Islet of Langerhans (tissue), 1 donor: ENCODE data around the gene GP1BA.

Experiments used
- FAIRE-seq: peaks from one replicate; lab custom pipeline; 2011; peaks lifted over from hg19 to GRCh38; lab: Jason Lieb, UNC

GP1BA gene

DNA sequence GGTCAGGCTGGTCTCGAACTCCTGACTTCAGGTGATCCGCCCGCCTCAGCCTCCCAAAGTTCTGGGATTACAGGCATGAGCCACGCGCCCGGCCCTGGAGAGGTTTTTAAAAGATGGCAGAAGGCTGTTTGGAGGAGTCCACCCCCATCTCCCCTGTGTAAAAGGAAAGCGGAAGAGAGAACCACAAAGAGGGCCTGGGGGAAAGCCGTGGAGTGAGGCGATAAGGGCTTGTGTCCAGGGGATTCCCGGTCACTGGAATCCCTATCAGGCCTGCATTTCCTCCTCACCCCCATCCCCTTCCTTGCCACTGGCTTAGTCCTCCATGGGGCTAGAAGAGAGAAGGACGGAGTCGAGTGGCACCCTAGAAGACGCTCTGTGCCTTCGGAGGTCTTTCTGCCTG, at the start of gene GP1BA:
GP1BA (plus strand) TSS at position 315 of the 400 bp plus-strand sequence. CDS start 328 bp downstream, outside the sequence.
- FAIRE-seq: no peak

DNA sequence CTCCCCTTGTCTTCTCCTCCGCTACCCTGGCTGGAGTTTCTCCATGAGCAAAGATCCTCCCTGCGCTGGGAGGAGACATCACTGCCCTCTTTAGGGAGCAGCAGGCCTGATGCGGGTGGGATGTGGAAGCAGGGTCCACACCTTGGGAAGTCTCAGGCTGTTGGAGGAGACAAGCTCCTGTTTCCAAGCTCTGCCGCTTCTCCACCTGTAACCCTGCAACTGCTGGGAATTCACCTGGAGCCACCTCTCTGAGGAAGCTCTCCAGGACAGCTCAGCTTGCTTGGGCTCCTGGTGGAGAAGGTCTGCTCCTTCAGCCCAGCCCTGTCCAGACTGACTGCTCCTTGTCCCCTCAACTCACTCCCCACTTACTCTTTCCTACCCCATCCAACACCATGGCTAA, 47.6 kb upstream of the GP1BA start:
- no peak for FAIRE-seq

DNA sequence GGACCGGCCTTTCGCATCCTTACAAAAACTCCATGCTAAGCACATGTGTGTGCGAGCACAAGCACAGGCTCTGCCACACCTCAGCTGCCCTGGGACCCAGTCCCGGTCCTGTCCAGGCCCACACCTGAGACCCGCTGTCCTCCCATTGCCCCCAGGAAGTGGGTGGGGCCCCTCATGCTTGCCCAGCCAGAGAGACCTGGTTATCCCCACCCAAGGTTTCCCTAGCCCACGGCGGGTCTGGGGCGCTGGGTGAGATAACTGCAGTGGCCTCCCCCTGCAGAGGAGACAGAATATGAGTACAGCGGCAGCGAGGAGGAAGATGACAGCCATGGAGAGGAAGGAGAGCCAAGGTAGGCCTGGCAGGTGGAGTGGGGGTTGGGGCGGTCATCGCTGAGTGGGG, 45.2 kb upstream of the GP1BA start:
- no peak for FAIRE-seq

DNA sequence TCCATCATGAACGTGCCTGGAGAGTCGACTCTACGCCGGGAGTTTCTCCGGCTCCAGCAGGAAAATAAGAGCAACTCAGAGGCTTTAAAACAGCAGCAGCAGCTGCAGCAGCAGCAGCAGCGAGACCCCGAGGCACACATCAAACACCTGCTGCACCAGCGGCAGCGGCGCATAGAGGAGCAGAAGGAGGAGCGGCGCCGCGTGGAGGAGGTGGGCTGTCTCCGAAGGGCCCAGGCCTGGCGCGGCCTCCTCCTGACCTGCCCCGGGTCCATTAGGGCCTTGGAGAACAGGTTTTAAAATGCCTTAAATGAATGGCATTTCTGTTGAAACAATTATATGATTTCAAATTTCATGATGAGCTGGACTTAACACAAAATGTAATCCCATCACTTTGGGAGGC, 44.5 kb upstream of the GP1BA start:
- FAIRE-seq: no peak

DNA sequence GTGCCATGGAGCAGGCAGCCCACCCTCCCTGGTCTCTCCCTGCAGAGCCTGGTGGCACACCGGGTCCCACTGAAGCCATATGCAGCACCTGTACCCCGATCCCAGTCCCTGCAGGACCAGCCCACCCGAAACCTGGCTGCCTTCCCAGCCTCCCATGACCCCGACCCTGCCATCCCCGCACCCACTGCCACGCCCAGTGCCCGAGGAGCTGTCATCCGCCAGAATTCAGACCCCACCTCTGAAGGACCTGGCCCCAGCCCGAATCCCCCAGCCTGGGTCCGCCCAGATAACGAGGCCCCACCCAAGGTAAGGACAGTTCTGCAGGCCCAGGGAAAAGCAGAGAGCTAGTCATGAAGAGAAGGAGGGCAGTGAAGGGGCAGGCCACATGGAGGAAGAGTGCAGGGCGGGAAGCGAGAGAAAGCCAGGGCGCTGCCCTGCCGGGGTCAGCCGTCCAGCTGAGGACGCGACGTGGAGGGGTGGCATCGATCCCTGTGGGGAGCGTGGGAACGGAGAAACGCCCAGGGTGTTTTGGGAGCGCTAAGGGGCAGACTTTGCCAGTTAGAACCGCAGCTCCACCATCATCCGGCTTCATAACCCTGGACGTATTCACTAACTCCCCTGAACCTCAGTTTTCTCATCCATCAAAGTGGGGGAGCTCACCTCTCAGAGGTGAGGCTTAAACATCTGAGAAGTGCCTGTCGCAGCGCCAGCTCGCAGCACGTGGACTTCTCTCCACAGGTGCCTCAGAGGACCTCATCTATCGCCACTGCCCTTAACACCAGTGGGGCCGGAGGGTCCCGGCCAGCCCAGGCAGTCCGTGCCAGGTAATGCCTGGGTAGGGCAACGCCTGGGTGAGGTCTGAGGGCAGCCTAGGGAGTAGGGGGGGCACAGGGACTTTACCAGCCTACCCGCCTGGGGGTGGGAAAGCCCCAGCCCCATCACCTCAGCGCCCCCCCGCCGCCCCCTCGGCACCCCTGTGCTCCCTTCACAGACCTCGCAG, 40.4 kb upstream of the GP1BA start:
- FAIRE-seq: no peak

DNA sequence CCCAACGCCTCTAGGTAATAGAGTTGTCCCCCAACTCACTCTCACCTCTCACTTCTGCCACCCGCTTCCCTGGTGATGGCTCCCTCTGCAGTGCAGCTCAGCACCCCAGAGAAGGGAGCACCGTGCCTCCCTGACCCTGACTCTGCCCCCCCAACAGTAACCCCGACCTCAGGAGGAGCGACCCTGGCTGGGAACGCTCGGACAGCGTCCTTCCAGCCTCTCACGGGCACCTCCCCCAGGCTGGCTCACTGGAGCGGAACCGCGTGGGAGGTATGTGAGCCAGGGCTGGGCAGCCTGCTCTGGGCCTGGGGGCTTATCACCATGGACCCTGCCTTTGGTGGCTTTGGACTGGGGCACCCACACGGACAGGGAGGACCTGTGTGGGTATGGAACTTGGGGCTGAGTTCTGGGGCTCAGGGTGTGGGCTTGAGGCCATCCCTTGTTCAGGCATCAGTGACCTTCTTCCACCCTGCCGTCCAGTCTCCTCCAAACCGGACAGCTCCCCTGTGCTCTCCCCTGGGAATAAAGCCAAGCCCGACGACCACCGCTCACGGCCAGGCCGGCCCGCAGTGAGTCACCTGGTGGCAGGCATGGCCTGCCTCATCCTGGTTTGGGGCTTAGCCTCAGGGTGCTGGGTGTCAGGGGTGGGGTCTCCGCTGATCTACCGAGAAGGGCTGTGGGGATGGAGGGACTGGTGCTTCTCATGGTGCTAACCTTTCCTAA, 39.4 kb upstream of the GP1BA start:
- no peak for FAIRE-seq

DNA sequence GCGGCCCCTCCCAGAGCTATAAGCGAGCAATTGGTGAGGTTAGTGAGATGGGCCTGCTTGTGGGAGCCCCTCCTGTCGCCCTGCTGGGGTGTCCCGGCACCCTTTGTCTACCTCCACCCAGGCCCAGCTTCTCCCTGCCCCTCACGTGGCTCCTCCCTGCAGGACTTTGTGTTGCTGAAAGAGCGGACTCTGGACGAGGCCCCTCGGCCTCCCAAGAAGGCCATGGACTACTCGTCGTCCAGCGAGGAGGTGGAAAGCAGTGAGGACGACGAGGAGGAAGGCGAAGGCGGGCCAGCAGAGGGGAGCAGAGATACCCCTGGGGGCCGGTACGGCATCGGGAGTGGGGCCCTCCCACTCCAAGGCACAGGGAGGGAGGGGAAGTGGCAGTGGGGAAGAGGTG, 38.8 kb upstream of the GP1BA start:
- no peak for FAIRE-seq

DNA sequence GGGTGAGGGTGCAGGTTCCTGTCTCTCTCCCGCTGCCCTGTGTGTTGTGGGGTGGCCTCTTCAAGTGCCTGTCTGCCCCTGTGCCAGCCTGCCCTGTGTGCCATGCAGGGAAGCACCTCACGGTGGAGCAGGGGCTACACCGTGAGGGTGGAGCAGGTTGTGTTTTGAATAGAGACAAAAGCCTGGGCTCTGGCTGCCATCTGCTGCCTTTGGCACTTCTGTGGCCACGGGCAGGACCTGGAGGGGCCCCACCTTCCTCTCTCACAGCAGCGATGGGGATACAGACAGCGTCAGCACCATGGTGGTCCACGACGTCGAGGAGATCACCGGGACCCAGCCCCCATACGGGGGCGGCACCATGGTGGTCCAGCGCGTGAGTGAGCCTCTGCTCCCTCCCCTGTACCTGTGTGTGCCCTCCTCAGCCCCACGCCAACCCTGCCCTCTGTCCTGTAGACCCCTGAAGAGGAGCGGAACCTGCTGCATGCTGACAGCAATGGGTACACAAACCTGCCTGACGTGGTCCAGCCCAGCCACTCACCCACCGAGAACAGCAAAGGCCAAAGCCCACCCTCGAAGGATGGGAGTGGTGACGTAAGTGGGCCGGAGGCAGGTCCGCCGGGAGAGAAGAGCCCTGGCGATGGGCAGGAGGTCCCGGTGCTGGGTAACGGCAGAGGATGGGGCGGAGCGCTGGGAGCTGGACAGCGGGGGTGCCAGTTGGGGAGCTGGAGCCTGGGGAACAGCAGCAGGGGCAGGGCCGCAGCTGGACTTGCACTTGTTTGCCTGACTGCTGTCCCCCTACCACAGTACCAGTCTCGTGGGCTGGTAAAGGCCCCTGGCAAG, 38.1 kb upstream of the GP1BA start:
- FAIRE-seq: no peak

DNA sequence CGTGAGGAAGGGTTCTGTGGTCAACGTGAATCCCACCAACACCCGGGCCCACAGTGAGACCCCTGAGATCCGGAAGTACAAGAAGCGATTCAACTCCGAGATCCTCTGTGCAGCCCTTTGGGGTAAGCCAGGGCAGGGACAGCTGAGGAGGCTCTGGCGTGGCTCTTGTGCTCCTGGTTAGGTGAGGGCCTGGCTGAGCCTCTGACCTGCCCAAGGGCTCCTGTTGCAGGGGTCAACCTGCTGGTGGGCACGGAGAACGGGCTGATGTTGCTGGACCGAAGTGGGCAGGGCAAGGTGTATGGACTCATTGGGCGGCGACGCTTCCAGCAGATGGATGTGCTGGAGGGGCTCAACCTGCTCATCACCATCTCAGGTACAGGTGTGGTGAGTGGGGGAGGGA, 37.0 kb upstream of the GP1BA start:
- FAIRE-seq: no peak

DNA sequence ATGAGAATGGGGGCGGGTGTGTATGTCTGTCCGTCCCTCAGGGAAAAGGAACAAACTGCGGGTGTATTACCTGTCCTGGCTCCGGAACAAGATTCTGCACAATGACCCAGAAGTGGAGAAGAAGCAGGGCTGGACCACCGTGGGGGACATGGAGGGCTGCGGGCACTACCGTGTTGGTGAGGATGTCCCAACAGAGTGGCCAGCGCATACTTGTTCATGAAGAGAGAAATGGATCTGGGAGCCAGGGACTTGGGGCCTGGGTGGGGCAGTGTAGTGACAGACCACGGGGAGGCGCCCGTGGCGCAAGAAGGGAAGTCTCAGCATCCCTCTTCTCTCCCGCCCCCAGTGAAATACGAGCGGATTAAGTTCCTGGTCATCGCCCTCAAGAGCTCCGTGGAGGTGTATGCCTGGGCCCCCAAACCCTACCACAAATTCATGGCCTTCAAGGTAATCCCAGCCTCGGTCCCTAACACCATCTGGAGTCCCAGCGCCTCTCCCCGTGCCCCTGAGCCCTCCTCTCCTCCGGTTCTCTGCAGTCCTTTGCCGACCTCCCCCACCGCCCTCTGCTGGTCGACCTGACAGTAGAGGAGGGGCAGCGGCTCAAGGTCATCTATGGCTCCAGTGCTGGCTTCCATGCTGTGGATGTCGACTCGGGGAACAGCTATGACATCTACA, 36.3 kb upstream of the GP1BA start:
- FAIRE-seq: no peak

DNA sequence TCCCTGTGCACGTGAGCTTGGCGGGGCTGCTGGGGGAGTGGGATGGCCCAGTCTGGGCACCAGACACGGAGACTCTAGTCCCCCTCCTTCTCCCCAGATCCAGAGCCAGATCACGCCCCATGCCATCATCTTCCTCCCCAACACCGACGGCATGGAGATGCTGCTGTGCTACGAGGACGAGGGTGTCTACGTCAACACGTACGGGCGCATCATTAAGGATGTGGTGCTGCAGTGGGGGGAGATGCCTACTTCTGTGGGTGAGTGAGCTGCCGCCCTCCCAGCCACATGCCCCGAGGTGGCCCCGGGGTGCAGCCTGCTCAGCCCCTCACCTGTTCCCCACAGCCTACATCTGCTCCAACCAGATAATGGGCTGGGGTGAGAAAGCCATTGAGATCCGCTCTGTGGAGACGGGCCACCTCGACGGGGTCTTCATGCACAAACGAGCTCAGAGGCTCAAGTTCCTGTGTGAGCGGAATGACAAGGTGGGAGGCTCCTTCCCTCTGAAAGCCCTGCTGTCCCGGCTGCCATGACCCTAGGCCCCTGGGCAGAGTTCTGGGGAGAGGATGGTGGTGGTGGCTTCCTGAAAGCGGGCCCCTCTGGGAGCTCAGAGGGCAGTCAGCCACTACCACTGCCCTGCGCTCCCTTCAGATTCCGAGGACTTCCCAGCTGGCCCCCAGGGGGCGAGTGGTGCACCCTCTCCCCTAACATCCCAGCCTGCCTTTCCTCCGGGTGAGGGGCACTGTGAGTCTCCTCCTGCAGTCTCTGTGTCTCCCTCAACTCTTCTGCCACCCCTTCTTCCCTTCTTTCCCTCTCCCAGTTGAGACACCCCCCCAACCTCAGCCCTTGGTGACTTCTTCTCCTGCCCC, 35.5 kb upstream of the GP1BA start:
- FAIRE-seq: no peak

DNA sequence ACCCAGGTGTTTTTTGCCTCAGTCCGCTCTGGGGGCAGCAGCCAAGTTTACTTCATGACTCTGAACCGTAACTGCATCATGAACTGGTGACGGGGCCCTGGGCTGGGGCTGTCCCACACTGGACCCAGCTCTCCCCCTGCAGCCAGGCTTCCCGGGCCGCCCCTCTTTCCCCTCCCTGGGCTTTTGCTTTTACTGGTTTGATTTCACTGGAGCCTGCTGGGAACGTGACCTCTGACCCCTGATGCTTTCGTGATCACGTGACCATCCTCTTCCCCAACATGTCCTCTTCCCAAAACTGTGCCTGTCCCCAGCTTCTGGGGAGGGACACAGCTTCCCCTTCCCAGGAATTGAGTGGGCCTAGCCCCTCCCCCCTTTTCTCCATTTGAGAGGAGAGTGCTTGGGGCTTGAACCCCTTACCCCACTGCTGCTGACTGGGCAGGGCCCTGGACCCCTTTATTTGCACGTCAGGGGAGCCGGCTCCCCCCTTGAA, 34.8 kb upstream of the GP1BA start:
- FAIRE-seq: no peak

DNA sequence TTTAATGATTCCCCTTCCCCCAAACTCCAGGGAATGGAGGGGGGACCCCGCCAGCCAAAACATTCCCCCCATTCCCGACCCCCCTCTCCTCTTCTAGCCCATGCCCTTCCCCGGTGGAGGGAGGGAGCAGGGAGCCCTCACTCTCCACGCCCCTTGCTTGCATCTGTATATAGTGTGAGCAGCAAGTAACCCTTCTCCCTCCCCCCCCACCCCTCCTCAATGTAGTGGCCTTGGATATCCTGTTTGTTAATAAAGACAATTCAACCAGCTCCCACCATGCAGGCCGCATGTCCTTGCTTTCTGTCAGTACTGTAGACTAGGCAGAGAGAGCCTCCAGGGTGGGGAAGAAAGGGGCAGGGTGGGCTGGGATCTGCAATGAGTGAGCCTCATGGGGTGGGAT, 34.3 kb upstream of the GP1BA start:
- no peak for FAIRE-seq

DNA sequence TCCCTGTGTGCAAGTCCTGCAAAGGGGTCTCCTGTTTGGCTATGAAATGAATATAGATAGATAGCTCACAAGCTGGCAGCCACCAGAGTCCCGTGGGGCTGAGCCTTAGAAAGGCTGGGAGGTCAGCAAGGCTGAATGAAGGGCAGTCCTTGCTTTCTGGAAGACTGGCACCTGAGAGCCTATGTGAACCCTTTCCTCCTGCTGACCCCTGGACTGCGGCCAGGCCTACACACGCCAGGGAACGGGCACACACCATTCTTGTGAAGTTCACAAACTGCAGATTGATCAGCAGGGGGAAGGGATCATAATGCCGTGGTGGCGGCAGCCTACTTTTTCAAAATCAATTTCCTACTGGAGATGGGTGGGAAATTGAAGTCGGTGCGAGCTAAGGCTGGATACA, 33.7 kb upstream of the GP1BA start:
- no peak for FAIRE-seq

DNA sequence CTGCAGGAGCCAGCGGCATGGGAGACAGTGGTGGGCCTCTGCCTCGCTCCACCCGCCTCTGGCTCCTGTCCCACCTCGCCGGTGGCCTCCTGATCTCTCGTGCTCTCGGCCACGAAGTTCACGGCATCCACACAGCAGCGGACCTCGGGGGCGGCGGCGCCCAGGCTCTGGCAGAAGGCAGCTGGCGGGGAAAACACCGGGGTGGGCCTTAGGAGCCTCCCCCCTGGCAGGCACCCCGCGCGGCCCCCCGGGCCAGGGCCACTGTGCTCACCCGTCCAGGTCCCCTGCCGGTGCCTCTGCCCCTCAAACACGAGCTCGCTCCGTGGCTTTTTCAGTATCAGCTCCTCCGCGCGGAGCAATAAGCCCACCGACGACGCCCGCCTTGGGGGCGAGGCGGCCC, 33.1 kb upstream of the GP1BA start:
- no peak for FAIRE-seq

DNA sequence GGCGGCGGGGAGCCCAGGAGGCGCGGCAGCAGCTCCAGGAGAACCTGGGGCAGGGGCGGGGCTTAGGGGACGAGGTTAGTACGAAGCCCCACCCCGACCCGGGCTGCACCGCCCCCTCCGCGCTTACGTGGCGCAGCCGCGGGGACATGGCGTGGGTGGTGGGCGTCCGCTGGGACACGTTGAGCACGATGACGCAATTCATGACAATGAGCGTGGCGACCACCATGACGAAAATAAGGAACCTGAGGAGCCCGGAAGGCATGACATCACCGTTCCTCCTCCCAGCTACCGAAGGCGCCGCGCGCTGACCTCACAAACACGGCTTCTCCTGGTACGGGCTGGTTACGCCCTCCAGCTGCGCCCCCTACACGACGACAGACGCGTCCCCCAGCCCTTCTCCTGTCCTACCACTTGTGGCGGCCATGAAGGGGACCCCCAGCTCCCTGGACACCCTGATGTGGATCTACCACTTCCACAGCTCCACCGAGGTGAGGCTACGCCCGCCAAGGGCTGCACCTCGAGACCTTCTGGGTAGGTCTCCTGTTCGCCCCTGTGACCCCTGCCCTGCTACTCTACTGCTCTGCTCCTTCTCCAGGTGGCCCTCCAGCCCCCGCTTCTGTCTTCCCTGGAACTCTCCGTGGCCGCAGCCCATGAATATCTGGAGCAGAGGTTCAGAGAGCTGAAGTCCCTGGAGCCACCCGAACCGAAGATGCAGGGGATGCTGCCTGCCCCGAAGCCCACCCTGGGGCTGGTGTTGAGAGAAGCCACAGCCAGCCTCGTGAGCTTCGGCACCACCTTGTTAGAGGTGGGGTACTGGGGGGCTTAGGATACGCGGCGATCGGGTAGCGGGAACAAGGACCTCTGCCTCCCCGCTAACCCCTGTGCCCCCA, 32.5 kb upstream of the GP1BA start, which contains the start of gene C17orf107:
C17orf107 (plus strand) TSS at position 196 of the 890 bp plus-strand sequence; CDS start at position 423, 227 bp downstream.
- no peak for FAIRE-seq

DNA sequence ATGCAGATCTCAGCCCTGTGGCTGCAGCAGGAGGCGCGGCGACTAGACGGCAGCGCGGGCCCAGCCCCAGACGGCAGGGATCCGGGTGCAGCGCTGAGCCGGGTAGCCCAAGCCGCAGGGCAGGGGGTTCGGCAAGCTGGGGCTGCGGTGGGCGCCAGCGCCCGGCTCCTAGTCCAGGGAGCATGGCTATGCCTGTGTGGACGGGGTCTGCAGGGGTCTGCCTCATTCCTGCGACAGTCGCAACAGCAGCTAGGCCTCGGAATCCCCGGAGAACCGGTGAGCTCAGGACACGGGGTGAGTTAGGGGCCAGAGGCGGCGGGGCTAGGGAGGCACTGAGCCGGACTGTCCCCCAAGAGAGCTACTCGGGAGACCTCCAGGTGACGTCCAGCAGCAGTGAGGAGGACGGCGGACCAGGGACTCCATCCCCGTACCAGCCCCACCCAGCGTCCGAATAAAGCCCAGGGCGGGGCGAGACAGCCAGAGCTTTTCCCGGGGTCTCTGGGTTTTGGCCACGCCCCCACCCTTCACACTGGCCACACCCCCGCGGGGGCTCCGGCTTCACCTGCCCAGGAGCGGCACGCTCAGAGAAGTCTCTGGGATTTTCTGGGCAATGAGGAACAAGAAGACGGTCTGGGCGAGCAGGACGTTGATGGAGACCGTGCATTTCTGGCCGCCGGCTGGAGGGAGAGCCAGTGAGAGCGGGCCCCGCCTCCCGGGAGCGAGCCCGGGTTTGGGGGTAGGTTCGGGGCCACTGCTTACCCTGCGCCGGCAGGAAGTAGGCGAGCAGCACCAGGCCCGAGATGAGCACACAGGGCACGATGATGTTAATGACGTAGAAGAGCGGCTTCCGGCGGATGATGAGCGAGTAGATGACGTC, 31.6 kb upstream of the GP1BA start:
- no peak for FAIRE-seq

DNA sequence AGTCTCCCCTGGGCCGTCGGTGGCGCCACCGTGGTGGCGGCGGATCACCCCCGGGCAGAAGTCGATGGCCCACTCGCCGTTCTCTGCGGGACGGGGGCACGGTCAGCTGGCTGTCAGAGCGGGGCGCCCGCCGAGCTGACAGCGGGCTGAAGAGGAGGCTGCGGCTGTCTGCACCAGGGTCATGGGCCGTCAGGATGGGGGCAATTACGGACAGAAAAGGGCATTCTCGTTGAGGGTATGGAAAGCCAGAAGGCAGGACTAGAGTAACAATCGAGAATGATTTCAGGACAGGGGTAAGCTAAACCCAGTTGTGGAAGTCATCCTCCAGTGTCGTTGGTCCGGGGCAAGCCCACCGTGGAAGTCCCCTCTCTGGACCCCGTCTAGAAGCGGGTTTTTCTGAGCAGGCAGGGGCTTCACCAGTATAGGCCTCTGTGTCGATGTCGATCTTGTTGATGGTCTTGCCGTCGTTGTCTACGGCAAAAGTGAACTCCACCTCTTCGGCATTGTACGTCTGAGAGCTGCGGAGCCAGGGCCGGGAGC, 30.9 kb upstream of the GP1BA start:
- no peak for FAIRE-seq
